AG09319 (cell line): ENCODE data around the gene HOXB3.

Experiments
- DNase-seq: peaks from one replicate; pipeline ENCODE4 v3.0.0-alpha.2; 2010; ENCODE audit warnings: low read depth; ENCODE audit errors: extremely low read depth
- TF ChIP-seq, protein P1 (sequence below): IDR thresholded peaks from 2 replicates; pipeline ENCODE4 v1.5.1; 2011; ENCODE audit warnings: low read depth, mild to moderate bottlenecking, inconsistent platforms, low read length, moderate library complexity

HOXB3 gene

DNA sequence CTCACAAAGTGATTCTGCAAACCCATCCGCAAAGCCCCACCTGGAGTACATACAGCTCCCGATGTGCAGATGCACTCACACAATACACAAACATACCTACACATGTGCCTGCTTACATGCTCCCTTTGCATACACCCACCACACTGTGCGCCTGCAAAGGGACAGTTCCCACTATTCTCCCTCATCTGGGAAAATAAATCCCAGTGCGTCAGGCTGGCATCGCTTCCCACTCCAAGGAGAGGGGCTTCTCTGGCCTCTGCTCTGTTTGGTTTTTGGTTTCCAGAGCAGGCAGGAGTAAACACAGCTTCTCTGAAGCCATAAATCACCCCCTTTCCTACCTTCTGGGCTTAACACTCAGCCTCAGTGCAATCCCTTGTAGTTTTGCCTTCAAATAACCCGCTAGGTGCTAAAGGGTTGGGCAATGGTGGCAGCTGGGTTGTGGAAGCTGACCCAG is 26.6 kb downstream of the HOXB3 start:
- TF ChIP-seq, protein P1, sequence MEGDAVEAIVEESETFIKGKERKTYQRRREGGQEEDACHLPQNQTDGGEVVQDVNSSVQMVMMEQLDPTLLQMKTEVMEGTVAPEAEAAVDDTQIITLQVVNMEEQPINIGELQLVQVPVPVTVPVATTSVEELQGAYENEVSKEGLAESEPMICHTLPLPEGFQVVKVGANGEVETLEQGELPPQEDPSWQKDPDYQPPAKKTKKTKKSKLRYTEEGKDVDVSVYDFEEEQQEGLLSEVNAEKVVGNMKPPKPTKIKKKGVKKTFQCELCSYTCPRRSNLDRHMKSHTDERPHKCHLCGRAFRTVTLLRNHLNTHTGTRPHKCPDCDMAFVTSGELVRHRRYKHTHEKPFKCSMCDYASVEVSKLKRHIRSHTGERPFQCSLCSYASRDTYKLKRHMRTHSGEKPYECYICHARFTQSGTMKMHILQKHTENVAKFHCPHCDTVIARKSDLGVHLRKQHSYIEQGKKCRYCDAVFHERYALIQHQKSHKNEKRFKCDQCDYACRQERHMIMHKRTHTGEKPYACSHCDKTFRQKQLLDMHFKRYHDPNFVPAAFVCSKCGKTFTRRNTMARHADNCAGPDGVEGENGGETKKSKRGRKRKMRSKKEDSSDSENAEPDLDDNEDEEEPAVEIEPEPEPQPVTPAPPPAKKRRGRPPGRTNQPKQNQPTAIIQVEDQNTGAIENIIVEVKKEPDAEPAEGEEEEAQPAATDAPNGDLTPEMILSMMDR: no peak
- DNase-seq: no peak

- DNase-seq: no peak
- TF ChIP-seq, protein P1: no peak
Observed at GRCh38 chr17:48562934-48563333, 27.1 kb downstream of the HOXB3 start.

GRCh38 chr17:48561884-48562810 is 27.9 kb downstream of the HOXB3 start:
- no peak for DNase-seq

DNA sequence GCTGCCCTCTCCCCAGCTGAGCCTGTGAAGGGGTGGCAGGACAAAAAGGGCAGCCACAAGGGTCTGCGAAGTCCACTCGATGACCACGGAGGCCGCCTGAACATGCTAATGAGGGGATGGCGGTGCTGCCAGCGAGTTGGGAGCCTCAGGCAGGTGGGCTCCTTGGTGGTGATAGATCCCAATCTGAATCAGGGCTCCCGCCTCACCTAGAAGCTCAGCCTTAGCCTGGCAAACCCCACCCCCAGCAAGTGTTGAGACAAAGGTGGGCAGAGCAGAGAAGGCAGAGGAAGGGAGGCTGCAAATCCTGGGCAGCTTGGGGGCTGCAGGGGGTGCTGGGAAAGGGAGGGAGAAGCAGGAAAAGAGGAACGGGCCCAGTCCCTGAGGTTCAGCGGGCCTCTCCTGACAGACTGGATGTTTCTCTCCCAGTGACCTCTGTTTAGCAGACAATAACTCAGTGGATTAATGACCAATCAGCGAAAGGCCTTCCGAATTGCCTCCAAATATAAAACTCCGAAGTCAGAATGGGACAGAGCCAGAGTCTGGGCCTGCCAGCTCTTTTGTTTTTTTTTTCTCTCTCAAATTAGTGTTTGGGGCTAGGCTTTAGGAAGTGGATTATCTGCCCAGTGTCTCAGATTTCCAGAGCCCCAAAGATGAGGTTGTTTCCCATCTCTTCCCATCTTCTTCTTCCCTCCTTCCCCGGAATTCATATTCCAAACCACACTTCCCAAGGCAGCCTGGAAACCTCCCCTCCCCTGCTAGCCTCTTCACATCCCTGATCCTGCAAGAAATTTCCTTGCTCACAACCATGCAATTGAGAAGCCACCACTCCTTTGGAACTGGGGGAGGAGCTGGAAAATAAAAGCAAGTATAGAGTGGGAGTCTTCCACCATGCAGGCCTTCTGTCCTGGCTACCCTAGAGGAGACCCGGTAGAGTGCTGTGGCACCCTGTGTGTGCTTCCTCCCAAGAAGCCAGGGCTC is 29.9 kb downstream of the HOXB3 start:
- no peak for DNase-seq
- TF ChIP-seq, protein P1: no peak

More at GRCh38 chr17:48561884-48562810, 27.9 kb downstream of the HOXB3 start:
- TF ChIP-seq, protein P1: no peak

DNA sequence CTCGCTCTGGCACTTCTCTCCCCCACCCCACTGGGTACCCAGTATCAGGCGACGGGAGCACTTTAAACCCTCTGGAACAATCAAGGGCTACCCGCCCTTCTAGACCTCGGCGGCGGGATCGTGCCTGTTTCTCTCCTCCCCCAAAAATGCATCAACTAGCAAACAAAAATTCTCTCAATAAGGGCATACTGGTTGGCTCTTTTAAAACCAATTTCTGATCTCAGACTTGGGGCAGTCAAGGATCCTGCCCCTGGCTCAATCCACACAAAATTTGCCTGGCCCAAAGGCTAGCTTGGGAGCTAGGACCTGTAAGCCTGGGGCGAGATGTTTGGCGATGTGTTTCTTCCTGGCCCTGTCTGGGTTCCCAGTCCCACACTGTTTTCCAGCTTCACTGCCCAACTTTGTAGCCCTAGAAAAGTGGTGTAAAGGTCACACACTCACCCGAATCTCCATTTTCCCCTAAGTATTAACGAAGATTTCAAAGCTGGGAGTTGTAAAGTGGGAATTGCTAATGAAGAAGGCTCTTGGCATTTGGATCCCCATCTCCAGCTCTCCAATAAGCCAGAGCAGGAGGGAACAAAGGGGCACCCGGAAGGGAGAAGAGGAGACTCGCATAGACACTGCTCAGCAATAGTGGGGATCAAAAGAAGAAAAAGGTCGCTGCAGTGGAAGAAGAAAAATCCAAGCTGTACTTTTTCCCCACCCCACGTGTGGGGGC is 30.8 kb downstream of the HOXB3 start:
- no peak for DNase-seq
- TF ChIP-seq, protein P1: no peak

- TF ChIP-seq, protein P1: no peak
Observed at GRCh38 chr17:48558831-48559121, 31.3 kb downstream of the HOXB3 start.

More at GRCh38 chr17:48558831-48559121, 31.3 kb downstream of the HOXB3 start:
- DNase-seq: no peak
